HG03039 (cell line): ENCODE data around the gene LOXL4.

ENCODE experiments used
- ATAC-seq: cut with Tn5 transposase; IDR thresholded peaks from one replicate; pipeline ENCODE4 v1.9.1; 2021; ENCODE audit warnings: mild to moderate bottlenecking, moderate library complexity; ENCODE audit not compliant: unreplicated experiment

LOXL4 gene

DNA sequence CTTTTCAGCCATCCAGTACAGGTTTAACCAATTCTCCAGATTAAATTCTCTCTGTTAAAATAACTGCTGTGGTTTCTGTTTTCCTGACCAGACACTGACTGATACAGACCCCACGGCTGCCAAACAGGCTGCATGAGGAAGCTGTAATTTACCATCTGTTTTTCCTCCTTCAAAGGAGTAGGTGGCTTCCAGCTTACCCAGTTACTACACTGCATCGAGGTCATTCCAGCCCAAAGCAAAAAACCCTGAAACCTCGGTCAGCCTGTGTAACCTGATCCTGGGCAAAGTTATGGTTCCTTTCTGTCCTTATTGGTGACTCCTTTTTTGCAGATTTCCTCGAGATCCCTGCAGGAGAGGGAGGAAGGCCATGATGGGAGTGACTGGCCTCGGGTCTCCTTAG, 27.9 kb upstream of the LOXL4 start:
- ATAC-seq: no peak

DNA sequence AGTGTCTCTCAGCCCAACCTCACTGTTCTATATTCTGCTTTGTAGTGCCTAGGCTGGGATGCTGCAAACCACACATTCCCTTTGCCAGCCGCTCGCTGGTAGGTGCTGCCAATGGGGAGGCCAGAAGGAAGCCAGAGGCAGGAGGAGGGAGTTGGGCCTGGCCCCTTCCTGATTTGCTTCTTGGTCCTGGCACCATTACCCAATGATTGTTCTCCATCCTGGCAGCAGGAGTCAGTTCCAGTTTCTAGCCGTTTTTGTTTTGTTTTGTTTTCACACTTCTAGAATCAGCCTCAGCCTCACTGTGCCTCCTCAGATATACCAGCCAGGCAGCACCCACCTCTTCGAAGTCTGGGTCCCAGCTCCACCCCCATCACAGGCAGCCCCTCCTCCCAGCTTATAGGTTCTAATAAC, 27.4 kb upstream of the LOXL4 start:
- no peak for ATAC-seq

DNA sequence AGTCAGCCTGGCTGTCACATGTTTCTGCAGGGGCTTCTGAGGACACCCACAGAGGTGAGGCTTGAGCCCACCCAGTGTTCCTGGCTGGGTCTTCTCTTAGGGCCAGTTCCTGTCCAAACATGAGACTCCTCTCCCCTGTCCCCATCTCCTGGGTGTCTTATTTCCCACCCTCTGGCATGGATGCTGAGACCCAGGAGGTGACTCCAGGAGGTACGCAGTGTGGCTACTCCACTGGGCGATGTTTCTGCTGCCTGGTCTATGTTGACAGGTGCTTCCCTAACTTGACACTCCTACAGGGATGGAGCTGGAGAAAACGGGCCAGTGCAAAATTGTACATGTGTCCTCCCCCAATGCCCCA, 26.3 kb upstream of the LOXL4 start:
- ATAC-seq: no peak

DNA sequence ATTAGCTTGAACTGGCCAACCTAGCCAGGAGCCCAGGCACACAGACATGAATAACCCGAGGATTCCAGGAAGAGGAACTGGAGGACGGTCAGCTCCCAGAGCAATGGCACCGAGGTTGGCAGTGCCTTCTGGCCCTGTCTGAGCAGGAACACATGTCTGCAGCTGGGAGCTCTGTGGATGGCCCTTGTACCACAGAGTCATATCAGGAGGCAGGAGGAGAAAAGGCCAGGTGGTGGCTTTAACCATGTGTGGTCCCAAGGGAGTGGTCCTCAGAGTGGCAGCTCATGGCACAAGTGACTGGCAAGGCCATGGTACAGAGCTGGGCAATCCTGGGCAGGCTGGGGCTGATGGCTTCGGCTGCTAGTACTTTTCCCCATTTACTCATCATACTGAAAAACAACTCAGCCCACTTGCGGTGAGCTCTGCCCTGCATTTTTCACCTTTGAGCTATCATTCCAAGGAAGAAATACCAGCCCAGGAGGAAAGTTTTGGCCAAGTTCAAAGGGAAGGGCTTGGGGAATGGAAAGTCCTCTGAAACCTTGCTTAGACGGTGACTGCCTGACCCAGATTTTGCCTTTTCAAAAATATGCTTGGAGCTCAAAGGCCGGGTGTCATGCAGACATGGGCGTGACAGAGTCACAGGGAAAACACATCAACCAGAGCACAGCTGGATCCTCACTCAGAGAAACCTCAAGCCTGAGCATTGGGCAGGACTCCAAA, 25.7 kb upstream of the LOXL4 start:
- no peak for ATAC-seq

DNA sequence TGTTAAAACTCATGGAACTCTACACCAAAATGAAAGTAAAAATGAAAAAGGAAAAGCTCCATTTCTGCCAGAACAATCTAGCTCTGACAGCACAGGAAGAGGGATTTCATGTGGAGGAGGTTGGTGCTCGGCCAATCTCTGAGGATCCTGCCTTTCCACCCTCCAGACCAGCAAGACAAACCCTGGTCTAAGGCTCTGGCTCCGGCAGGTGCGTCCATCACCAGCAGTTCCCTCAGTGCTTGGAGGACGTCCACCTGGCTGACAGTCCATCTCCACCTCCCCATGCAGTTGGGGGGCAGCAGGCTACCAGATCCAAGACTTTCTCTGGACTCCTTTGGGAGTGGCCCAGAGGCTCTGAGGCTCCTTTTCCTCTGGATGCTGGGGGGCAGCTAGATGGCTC, 25.0 kb upstream of the LOXL4 start:
- no peak for ATAC-seq

DNA sequence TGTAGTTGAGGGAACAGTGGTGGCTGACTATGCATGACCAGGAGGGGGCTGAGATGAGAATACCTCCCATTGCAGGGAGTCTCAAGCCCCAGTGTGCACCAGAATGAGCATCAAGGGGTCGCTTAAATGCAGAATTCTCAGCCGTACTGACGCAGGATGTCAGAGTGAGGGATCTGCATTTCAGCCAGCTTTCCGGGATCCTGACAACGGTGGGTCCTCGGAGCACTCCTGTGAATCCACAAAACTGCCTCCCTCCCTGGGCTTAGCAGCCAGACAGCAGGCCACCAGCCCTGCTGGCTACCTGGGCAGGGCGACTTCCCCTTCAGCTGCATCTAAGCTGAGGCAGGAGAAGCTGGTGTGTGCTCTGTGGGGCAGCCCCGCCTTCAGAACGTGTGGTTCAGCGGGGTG, 21.8 kb upstream of the LOXL4 start:
- no peak for ATAC-seq

DNA sequence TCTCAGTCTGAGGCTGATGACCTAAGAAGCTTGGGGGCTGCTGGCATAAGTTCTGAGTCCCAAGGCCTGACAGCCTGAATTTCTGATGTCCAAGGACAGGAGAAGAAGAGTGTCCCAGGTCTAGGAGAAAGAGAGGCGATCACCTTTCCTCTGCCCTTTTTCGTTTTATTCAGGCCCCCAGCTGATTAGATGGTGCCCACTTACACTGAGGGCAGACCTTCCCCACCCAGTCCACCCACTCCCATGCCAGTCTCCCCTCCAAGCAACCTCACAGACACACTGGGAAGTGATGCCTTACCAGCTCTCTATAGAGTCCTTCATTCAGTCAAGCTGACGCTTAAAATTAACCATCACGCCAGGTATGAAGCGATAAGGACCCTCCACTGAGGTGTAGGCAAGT, 19.3 kb upstream of the LOXL4 start:
- no peak for ATAC-seq

DNA sequence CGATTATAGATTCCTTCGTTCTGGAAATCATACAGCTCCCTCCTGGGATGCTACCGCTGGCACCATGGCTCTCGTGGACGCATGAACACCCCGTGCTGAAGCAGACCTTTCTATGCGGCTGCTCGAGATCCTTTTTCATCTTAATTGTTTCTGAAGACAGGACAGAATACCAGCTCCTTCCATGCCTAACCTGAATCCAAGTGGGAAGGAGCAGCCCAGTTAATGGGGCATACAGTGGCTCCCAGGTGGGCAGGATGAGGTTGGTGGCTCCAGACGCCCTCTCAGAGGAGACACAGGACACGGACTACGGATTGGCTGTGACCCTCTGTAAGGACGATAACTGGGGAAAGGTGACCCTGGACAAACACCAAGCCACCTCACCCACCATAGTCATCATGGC, 18.4 kb upstream of the LOXL4 start:
- no peak for ATAC-seq

DNA sequence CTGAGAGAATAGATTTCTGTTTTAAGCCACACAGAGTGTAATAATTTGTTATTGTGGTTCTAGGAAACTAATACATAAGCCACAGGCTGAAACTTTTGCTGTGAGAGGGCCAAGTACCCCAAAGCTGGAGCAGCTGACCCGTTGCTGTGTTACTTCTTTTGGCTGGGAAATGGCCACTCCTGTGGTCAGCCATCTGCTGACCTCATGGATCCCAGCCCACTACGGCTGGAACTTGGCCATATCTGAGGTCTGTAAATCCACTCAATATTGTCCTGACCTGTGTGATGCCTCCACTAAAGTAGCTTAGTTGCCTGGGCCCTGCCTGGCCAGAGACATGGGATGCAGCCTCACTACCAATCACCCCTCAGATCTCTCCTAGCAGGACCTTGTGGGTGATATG, 17.4 kb upstream of the LOXL4 start:
- no peak for ATAC-seq

DNA sequence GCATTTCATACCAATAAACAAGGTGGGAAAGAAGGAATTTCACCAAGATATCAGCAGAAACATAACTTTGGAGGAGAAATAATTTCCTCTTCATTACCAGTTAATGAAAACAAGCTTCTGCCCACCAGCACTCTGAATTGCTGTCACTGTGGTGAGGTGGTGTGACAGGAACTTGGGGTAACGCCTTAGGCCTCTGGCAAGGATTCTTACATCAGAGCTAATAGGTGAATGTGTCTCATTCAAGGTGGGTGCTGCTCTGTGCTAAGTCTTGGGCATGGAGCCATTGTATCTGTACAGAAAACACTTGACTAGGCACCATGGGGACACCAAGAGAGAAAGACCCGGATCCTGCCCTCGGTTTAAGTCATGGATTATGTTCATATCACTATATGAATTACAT, 8.3 kb upstream of the LOXL4 start:
- ATAC-seq: no peak

DNA sequence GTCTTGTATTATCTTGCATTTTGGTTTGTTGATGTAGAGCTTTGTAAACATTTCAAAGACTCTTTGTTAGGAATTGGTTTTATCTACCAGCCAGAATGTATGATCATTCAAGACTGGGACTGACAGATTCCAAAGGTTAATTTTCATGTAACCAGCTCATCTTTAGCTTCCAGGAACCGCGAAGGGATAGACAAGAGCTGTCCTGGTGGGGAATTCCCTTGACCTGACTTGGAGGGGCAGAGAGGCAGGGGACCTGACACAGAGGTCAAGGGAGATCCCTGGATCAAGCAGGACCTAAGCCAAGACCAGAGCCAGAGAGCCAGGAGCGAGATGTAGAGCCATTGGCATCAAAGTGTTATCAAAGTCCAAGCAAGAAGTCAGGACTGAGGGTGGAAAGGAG, 6.6 kb upstream of the LOXL4 start:
- ATAC-seq: no peak

DNA sequence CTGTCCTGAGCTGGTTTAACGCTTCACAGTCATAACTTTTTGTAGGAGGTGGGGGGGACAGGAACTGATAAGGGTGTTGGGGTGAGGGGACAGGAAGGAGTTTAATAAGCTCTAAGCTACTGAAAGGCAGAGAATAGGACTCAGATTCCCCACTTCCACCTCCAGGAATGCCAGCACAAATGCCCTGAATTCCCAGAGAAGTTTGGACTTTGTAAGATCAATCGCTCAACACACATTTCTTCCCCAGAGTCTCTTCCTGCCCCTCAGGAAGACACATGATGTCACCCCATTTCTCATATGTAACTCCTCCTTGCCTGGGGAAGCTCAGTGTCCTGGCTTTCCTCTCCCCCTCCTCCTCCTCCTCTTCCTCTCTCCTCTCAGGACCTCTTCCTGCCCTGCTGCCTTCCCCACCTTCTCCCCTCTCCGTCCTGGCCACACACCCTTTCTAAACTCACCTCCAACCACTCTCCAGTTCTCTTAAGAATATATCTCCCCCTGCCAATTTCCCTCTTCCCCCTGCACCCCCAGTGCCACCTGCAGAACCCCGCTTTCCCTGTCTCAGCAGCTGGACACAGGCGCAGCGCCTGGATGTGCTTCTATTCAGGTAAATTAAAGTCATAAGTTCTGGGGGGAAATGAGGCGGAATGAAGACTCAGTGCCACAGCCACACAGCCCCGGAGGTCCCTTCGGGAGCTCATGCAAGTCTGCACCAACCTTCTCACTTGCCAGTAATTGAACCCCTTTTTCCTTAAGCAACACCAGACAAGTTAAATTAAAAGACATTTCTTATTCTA, 5.3 kb upstream of the LOXL4 start:
- no peak for ATAC-seq

DNA sequence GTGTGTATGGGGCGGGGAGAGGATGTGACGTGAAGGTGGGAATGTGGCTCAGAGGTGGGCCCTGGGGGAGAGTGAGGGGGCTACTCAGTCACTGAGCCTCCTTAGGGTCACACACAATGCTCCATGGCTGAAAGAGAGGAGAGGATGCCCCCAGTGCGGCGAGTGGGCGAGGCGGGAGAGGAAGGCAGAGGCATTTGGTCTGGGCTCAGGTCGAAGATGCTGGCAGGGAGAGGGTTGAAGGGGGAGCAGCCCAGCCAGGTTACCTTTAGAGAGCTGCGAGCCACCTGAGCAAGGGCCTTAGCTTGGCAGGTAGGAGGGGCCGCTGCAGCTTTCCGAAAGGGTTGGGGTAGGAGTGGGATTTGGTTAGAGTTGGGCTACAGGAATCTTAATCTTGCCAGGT, 4.7 kb upstream of the LOXL4 start:
- no peak for ATAC-seq

DNA sequence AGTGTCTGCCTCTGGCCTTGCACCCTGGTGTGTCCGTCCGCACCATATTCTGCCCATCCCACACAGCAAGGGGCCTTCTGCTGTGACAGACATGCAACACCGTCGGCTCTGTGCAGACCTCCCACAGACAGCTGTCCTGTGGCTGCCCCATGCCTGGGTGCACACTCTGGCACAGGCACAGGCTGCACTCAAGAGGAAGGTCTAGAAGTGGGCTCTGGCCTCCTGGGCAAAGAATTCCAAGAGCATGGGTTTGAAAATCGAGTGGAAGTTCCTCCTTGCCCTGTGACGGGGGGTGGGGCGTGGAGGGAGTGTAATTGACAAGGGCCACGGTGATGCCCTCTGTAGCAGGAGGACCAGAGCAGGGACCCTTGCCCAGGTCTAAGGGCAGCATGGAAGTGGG, 4.3 kb upstream of the LOXL4 start:
- ATAC-seq: no peak

DNA sequence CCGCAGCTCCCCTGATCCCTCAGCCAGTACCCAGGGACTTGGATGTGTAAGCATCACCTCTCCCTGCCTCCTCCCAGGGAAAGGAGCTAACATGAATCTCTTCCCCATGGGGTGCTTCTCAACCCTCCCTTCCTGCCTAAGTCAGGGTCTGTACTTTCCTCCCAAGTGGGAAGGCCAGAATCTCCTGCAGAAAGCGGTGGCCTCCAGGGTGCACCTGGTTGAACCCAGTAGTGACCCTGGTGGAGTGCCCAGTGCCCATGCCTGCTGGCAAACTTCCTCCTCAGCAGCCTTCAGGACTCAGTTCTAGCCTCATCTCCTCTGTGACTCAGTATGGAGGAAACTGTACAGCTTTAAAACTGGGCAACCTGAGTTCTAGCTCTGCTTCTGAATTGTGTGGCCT, 2.8 kb upstream of the LOXL4 start:
- no peak for ATAC-seq

DNA sequence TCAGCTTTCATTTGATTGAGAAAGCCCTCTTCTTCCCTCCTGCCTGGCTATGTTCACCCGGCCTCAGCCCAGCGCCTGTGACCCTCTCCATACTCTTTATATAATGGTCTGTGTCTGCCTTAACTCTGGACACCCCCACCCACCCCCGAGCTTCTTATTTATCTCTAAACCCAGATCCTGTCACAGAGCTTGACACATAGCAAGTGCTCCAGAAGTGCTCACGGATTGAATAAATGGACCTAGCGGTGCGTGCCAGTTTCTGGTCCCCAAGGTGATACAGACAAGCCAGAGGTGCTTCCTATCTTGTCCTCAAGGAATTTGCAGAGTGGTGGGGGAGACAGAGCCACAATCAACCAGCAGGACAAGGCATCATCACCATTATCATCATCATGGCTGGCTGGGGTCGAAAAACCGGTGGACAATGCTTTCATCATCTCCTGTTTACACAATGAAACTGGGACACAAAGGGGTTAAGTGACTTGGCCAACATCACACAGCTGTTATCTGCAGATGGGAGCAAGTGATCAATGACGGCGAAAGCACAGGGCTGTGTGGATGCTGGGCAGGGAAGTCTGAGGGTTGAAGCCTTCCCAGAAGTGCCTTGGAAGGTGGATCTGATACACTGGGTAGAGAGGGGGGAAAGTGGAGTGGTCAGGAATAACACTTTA, 2.2 kb upstream of the LOXL4 start:
- no peak for ATAC-seq

DNA sequence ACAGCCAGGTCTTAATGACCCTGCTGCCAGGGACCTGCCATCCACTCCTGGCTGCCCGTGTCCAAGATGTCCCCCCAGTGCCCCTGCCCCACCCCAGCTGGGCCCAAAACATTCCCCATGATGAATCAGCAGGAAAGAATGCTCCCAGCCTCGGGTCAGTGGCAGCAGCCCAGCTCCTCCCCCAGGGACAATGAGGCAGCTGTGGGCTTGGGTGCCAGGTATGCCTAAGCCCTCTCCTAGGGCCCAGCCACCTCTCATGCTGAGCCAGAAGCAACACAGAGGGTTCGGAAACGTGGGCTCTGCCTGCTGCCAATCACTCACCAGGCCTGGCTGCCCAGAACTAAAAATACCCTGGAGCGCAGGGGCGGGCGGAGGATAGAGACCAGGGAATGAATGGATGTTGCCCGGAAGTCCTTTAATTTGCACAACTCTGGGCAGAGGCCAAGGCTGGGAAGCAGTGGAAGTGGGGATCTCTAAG, 1.5 kb upstream of the LOXL4 start:
- ATAC-seq: no peak

DNA sequence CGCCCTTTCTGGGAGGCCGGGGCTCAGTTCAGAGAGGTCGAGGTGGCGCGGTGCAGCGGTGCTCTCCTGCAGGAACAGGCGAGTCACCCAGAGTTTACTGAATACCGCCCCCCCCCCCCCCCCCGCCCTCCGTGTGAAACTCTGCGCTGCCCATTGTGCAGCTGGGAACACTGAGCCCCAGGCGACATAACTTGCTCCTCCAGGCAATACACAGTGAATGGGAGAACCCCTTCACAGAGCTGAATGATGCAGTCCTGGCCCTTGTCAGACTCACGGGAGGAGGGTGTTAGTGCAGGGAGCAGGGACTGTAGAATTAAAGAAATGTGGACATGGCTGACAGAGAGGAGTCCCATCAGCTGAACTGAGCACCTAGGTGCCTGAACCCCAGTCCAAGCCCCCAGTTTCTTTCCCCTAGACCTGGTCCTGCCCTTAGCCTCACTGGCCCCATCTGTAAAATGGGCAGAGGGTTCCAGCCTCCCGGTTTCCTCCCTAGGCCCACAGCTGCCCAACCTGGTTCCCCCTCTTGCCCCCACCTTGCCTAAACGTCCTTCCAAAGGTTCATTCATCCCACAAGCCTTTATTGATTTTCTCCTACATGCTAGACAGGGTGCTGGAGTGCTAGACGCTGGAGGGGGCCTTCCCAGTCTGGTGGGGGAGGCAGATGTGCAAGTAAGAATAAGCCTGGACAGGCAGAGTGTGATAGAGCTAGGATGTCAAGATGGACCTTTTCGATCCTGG, 869 bp upstream of the LOXL4 start:
- no peak for ATAC-seq

DNA sequence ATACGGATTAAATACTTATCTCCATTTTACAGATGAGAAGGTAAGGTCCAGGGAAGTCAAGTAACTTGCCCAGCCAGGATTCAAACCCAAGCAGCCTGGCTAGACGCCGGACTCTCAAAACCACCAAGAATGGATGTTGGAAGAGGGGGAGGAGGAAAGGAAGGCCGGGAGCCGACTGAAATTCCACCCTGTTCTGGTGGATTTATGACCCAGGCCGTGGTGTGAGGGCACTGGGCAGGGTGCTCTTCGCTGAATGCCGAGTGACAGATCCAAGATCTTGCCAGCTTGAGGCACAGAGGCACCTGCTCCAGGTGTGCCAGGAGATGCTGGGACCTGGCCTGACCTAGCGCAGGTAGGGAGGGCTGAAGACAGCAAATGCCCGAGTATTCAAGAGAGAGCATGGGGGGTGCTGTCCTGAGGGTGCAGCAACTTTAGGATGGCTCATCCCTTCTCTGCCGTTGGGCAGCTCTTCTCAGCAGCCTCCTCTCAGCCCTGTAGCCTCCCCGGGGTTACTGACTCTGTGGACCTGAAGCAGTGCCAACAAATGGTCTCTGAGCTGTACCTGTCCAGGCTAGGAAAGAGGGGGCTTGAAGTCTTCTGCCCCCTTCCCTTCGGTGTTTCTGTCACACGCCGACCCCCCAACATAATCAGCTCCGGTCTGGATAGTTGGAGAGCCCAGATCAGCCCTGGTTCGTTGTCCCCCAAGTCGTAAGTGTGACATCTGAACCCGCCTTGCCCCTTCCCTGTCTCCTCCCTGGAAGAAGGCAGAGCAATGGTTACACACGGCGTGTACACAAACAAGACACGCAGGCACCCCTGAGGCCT, 713 bp downstream of the LOXL4 start:
- no peak for ATAC-seq

DNA sequence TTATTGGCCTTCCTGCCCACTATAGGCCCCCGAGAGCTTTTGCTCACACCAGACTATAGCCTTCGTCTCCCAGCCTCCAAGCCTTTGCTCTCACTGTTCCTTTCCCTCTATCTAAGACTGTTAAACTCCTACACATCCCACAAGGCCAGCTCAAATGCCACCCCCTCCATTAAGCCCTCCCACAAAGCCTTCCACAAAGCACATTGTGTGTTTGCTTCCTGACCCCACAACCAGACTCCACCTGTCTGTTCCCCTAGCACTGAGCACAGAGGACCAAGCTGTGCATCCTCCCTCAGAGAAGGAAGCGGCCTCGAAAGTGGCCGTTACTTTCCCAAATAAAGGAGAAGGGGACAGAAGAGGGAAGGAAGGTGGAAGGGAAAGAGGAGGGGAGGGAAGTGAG, 1.3 kb downstream of the LOXL4 start:
- ATAC-seq: no peak
